Measurements from ENCODE around the gene CDHR1. TPM values are rescaled to one million over a fixed set of nuclear protein-coding genes. Genes with fewer than 3 reads are reported as not detected.

CDHR1 gene
- total RNA-seq, 1 donor from 2014 or later: 19.8 TPM

DNA sequence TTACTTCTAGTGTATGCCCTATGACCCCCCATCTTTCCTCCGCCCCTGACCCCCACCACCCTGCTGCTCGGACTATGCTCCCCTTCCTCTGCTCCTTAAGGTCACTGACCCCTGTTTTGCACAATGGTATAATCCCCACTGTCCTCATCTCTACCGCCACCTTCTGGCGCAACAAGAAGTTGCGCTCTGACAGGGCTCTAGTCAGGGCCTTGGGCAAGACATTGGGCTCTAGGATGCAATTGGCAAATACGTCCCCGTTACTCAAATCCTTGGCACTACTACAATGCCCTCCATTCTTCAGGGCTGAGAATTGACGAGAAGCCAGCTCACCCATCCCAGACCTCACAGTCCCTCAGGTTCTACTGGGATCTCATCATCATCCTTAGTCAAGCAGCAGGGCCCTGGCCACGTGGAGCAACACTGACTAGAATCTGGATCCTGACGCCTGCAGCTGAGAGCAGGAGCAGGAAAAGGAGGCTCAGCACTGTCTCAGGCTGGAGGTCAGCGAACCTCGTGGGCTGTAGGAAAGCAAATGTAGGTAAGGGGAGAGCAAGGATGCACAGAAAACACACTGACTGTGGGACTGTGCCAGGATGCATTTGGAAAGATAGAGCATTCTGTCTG lies 20.4 kb downstream of the CDHR1 start:
- Mint-ChIP-seq H3K27me3 (ENCODE audit: low read depth) (no peaks in the 10 kb centered on the region), H3K4me3 (no peak overlapping the region), H3K36me3 (ENCODE audit: low read depth) (peaks cover 5% of the 10 kb centered on the region), H3K4me1 (no peaks in the 10 kb centered on the region), H3K27ac (ENCODE audit: unreplicated experiment) (peak overlapping the region; percentile 83), H3K9me3 (peaks cover 2% of the 10 kb centered on the region)
- TF ChIP-seq, protein P1, sequence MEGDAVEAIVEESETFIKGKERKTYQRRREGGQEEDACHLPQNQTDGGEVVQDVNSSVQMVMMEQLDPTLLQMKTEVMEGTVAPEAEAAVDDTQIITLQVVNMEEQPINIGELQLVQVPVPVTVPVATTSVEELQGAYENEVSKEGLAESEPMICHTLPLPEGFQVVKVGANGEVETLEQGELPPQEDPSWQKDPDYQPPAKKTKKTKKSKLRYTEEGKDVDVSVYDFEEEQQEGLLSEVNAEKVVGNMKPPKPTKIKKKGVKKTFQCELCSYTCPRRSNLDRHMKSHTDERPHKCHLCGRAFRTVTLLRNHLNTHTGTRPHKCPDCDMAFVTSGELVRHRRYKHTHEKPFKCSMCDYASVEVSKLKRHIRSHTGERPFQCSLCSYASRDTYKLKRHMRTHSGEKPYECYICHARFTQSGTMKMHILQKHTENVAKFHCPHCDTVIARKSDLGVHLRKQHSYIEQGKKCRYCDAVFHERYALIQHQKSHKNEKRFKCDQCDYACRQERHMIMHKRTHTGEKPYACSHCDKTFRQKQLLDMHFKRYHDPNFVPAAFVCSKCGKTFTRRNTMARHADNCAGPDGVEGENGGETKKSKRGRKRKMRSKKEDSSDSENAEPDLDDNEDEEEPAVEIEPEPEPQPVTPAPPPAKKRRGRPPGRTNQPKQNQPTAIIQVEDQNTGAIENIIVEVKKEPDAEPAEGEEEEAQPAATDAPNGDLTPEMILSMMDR (conservative IDR thresholded peaks at IDR 0.05): peak; percentile 50
- no peak for DNase-seq (ENCODE audit: low read depth, low spot score)

DNA sequence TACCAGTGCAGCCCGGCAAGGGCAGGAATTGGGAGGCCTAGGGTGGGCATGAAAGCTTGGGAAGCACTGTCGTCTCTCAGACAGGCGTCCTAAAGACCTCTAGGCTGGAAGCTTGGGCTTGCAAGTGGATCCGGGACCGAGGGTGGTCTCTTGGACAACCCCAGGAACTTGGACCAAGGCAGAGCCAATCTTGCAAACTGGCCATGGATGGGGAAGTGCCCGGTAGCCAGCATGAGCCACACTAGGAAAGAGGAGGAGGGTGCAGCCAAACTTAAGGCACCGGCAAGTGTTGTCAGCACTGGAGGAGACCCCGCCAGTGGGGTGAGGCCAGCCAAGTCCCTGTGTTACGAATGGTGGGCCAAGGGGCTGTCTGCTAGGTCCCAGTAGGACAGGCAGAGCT lies 22.5 kb downstream of the CDHR1 start:
- Mint-ChIP-seq H3K4me3 (no peak overlapping the region), H3K27ac (ENCODE audit: unreplicated experiment) (no peak overlapping the region), H3K27me3 (ENCODE audit: low read depth) (no peaks in the 10 kb centered on the region), H3K36me3 (ENCODE audit: low read depth) (peaks cover 5% of the 10 kb centered on the region), H3K9me3 (peaks cover 2% of the 10 kb centered on the region), H3K4me1 (no peaks in the 10 kb centered on the region)
- TF ChIP-seq, protein P1 (conservative IDR thresholded peaks at IDR 0.05): no peak
- no peak for DNase-seq (ENCODE audit: low read depth, low spot score)

DNA sequence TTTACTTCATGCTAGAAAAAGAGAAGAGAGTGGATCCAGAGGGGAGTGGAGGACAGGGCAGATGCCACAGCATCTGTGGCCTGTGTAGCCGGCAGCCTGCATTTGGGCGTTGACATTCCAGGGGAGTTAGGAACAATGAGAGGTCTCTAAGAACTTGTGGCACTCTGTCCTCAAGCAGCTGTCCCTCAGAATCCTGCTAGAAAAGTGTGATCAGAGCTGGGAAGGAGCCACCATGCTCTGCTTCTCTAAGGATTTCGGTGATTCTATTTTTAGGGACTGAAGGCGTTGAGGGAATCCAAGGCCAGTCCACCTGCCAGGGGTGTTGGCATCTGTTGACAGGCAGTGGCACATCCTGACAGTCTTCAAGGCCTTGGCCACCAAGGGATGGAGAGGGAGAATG lies 23.4 kb downstream of the CDHR1 start:
- DNase-seq (ENCODE audit: low read depth, low spot score): no peak
- Mint-ChIP-seq H3K36me3 (ENCODE audit: low read depth) (peaks cover 2% of the 10 kb centered on the region), H3K27ac (ENCODE audit: unreplicated experiment) (no peak overlapping the region), H3K27me3 (ENCODE audit: low read depth) (no peaks in the 10 kb centered on the region), H3K9me3 (peaks cover 2% of the 10 kb centered on the region), H3K4me1 (no peaks in the 10 kb centered on the region), H3K4me3 (no peak overlapping the region)
- TF ChIP-seq, protein P1 (conservative IDR thresholded peaks at IDR 0.05): no peak

DNA sequence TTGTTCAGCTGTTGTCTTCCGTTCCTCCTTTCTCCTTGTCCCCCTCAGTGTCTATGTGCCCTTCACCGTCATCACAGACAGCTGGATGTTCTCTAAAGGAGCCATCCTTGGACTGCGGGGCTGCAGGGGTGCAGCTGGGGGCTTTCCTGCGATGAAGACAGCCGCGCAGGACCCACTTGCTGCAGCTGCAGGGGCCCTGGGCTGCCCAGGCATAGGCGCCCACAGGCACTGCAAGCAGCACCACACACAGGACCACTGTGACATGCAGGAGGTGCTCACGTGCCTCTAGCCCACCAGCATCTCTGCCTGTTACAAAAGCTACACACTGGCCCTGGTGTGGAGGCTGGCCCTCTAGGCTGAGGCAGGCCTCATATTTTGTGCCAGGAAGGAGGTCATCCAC lies 27.6 kb downstream of the CDHR1 start:
- H3K4me1 Mint-ChIP-seq: no peaks in the 10 kb centered on the region
- peaks cover 21% of the 10 kb centered on the region for H3K27me3 Mint-ChIP-seq (ENCODE audit: low read depth)
- DNase-seq (ENCODE audit: low read depth, low spot score): no peak
- H3K36me3 Mint-ChIP-seq (ENCODE audit: low read depth): no peaks in the 10 kb centered on the region
- TF ChIP-seq, protein P1 (conservative IDR thresholded peaks at IDR 0.05): no peak
- no peak overlapping the region for H3K4me3 Mint-ChIP-seq
- H3K27ac Mint-ChIP-seq (ENCODE audit: unreplicated experiment): no peak overlapping the region
- no peaks in the 10 kb centered on the region for H3K9me3 Mint-ChIP-seq

DNA sequence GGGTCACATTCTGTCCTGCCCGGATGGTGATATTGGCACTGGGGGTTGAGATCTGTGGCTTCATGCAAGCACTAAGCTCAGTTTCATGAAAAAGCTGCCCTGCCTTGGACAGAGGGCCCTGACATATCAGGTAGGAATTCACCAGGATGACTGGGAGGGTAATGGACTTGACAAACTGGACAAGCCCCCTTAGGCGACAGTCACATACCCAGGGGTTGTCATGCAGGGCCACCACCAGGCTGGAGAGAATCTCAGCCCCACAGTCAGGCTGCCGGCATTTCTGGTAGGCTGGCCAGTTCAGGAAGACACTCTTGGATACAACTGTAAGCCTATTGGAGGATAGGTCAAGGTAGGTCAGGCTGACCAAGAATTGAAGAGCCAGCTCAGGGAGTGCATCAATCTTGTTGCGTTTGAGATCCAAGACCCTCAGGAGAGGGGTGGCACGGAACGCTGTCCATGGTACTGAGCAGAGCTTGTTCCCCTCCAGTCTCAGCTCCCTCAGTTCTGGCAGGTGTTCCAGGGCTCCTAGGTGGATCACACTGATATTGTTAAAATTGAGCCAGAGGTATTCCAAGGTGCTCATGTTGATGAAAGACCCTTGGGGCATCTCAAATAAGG lies 30.2 kb downstream of the CDHR1 start:
- H3K9me3 Mint-ChIP-seq: no peaks in the 10 kb centered on the region
- no peaks in the 10 kb centered on the region for H3K4me1 Mint-ChIP-seq
- TF ChIP-seq, protein P1 (conservative IDR thresholded peaks at IDR 0.05): no peak
- H3K27me3 Mint-ChIP-seq (ENCODE audit: low read depth): peaks cover 43% of the 10 kb centered on the region
- no peak overlapping the region for H3K27ac Mint-ChIP-seq (ENCODE audit: unreplicated experiment)
- H3K36me3 Mint-ChIP-seq (ENCODE audit: low read depth): no peaks in the 10 kb centered on the region
- no peak overlapping the region for H3K4me3 Mint-ChIP-seq
- peak; percentile 29 for DNase-seq (ENCODE audit: low read depth, low spot score)
